Measurements from ENCODE around the gene TCEAL4. TPM values are rescaled to one million over a fixed set of nuclear protein-coding genes. Genes with fewer than 3 reads are reported as not detected.

TCEAL4 gene
- total RNA-seq (10 to 100 TPM; 10.0 to 11.2 TPM), polyA plus RNA-seq (10 to 100 TPM in 1 of 2 donors, 1 to 10 TPM in 1; 8.8 to 13.4 TPM)

GRCh38 chrX:103585411-103586313 lies at the start of gene TCEAL4:
Gene TCEAL4 (plus strand): TSS chrX:103585515. CDS start chrX:103586676, 1,161 bp downstream.
- CTCF ChIA-PET (ENCODE audit: partially characterized antibody) = interaction anchor here (0.6 kb wide), 1 partner anchor 44 kb away, joined by 3 read pairs; no protein-coding TSS in a partner anchor
- H3K9me3 Mint-ChIP-seq = peaks cover 0 to 9% (median 0%) of the 10 kb centered on the region in 8 donors
- peak within 1 kb of the TSS; percentile 18 to 87 (median 81) for H3K27ac Mint-ChIP-seq
- Histone ChIP-seq H3K27ac (ENCODE audit: low read depth, low read length) (peak within 1 kb of the TSS; percentile 26), H3K9me3 (ENCODE audit: control insufficient read depth in 1 of 2, low read length in 2 of 2) (no peaks in the 10 kb centered on the region), H3K36me3 (ENCODE audit: insufficient read depth, low read length) (no peaks in the 10 kb centered on the region), H3K4me1 (ENCODE audit: insufficient read depth, low read length) (peaks cover 4% of the 10 kb centered on the region), H3K27me3 (ENCODE audit: insufficient read depth, low read length) (no peaks in the 10 kb centered on the region), H3K4me3 (ENCODE audit: low read length in 2 of 2) (peak within 1 kb of the TSS in 1 of 2 donors; percentile 53)
- POLR2A ChIA-PET (ENCODE audit: partially characterized antibody) = no interaction called here
- peaks cover 0 to under 1% of the 10 kb centered on the region in 2 donors for H3K27me3 Mint-ChIP-seq
- no peaks in the 10 kb centered on the region for H3K36me3 Mint-ChIP-seq
- peaks cover 9 to 15% (median 9%) of the 10 kb centered on the region in 4 donors for H3K4me1 Mint-ChIP-seq
- DNase-seq = peak in 3 of 5 donors; percentile 4 to 20 (median 13)
- intact Hi-C loops (cut with micrococcal nuclease) = loop anchor here (1.0 kb wide), 1 partner anchor 101 kb away; the partner anchor contains the start of gene MORF4L2
- peak within 1 kb of the TSS; percentile 86 to 93 (median 91) for H3K4me3 Mint-ChIP-seq

- H3K9me3 ChIP-seq (ENCODE audit: control insufficient read depth in 1 of 2, low read length in 2 of 2) = no peaks in the 10 kb centered on the region
- peaks cover 0 to 5% of the 10 kb centered on the region in 2 donors for H3K27me3 Mint-ChIP-seq
- DNase-seq = no peak
- H3K27ac ChIP-seq (ENCODE audit: low read depth, low read length) = no peak overlapping the region
- ChIA-PET POLR2A (ENCODE audit: partially characterized antibody) (no interaction called here), CTCF (ENCODE audit: partially characterized antibody) (interaction anchor here (1.2 kb wide), 1 partner anchor 280 kb away, joined by 4 read pairs; no protein-coding TSS in a partner anchor)
- H3K4me1 Mint-ChIP-seq = peaks cover 4% of the 10 kb centered on the region in 4 donors
- no peak overlapping the region for H3K4me3 Mint-ChIP-seq
- intact Hi-C loops (cut with micrococcal nuclease) = no loop called here
- no peaks in the 10 kb centered on the region for H3K36me3 Mint-ChIP-seq
- H3K36me3 ChIP-seq (ENCODE audit: insufficient read depth, low read length) = no peaks in the 10 kb centered on the region
- H3K27ac Mint-ChIP-seq = no peak overlapping the region
- no peaks in the 10 kb centered on the region for H3K9me3 Mint-ChIP-seq
- peaks cover 4% of the 10 kb centered on the region for H3K4me1 ChIP-seq (ENCODE audit: insufficient read depth, low read length)
- H3K4me3 ChIP-seq (ENCODE audit: low read length in 2 of 2) = no peak overlapping the region
- no peaks in the 10 kb centered on the region for H3K27me3 ChIP-seq (ENCODE audit: insufficient read depth, low read length)
Measured at GRCh38 chrX:103536071-103536470, 49.2 kb upstream of the TCEAL4 start.

- Histone ChIP-seq H3K27ac (ENCODE audit: low read depth, low read length) (no peak overlapping the region), H3K9me3 (ENCODE audit: control insufficient read depth in 1 of 2, low read length in 2 of 2) (no peaks in the 10 kb centered on the region), H3K4me3 (ENCODE audit: low read length in 2 of 2) (no peak overlapping the region), H3K36me3 (ENCODE audit: insufficient read depth, low read length) (no peaks in the 10 kb centered on the region), H3K27me3 (ENCODE audit: insufficient read depth, low read length) (no peaks in the 10 kb centered on the region), H3K4me1 (ENCODE audit: insufficient read depth, low read length) (peaks cover 4% of the 10 kb centered on the region)
- no peak for DNase-seq
- Mint-ChIP-seq H3K27ac (no peak overlapping the region), H3K4me3 (no peak overlapping the region), H3K9me3 (no peaks in the 10 kb centered on the region), H3K27me3 (peaks cover 0 to 5% of the 10 kb centered on the region in 2 donors), H3K4me1 (peaks cover 4% of the 10 kb centered on the region in 4 donors), H3K36me3 (no peaks in the 10 kb centered on the region)
- intact Hi-C loops (cut with micrococcal nuclease) = no loop called here
- CTCF ChIA-PET (ENCODE audit: partially characterized antibody) = interaction anchor here (1.2 kb wide), 1 partner anchor 279 kb away, joined by 4 read pairs; no protein-coding TSS in a partner anchor
- POLR2A ChIA-PET (ENCODE audit: partially characterized antibody) = no interaction called here
Measured at GRCh38 chrX:103536732-103537131, 48.6 kb upstream of the TCEAL4 start.

GRCh38 chrX:103537871-103538387 lies 47.4 kb upstream of the TCEAL4 start:
- ChIA-PET POLR2A (ENCODE audit: partially characterized antibody) (no interaction called here), CTCF (ENCODE audit: partially characterized antibody) (no interaction called here)
- Mint-ChIP-seq H3K36me3 (no peaks in the 10 kb centered on the region), H3K4me3 (no peak overlapping the region), H3K4me1 (peaks cover 4% of the 10 kb centered on the region in 4 donors), H3K27me3 (peaks cover 0 to 9% of the 10 kb centered on the region in 2 donors), H3K27ac (no peak overlapping the region), H3K9me3 (no peaks in the 10 kb centered on the region)
- Histone ChIP-seq H3K4me3 (ENCODE audit: low read length in 2 of 2) (no peak overlapping the region), H3K27ac (ENCODE audit: low read depth, low read length) (no peak overlapping the region), H3K27me3 (ENCODE audit: insufficient read depth, low read length) (no peaks in the 10 kb centered on the region), H3K9me3 (ENCODE audit: control insufficient read depth in 1 of 2, low read length in 2 of 2) (no peaks in the 10 kb centered on the region), H3K36me3 (ENCODE audit: insufficient read depth, low read length) (no peaks in the 10 kb centered on the region), H3K4me1 (ENCODE audit: insufficient read depth, low read length) (peaks cover 4% of the 10 kb centered on the region)
- no peak for DNase-seq
- intact Hi-C loops (cut with micrococcal nuclease) = no loop called here

GRCh38 chrX:103538728-103539127 lies 46.6 kb upstream of the TCEAL4 start:
- no peaks in the 10 kb centered on the region for H3K36me3 Mint-ChIP-seq
- no peak overlapping the region for H3K27ac Mint-ChIP-seq
- H3K27me3 Mint-ChIP-seq = peaks cover 0 to 5% of the 10 kb centered on the region in 2 donors
- no peak for DNase-seq
- H3K9me3 Mint-ChIP-seq = no peaks in the 10 kb centered on the region
- CTCF ChIA-PET (ENCODE audit: partially characterized antibody) = no interaction called here
- Histone ChIP-seq H3K9me3 (ENCODE audit: control insufficient read depth in 1 of 2, low read length in 2 of 2) (no peaks in the 10 kb centered on the region), H3K27ac (ENCODE audit: low read depth, low read length) (no peak overlapping the region), H3K36me3 (ENCODE audit: insufficient read depth, low read length) (no peaks in the 10 kb centered on the region), H3K27me3 (ENCODE audit: insufficient read depth, low read length) (no peaks in the 10 kb centered on the region), H3K4me3 (ENCODE audit: low read length in 2 of 2) (no peak overlapping the region), H3K4me1 (ENCODE audit: insufficient read depth, low read length) (peaks cover 1% of the 10 kb centered on the region)
- intact Hi-C loops (cut with micrococcal nuclease) = no loop called here
- POLR2A ChIA-PET (ENCODE audit: partially characterized antibody) = no interaction called here
- H3K4me1 Mint-ChIP-seq = peaks cover under 1% of the 10 kb centered on the region in 4 donors
- no peak overlapping the region for H3K4me3 Mint-ChIP-seq

- intact Hi-C loops (cut with micrococcal nuclease) = no loop called here
- H3K27ac Mint-ChIP-seq = no peak overlapping the region
Measured at GRCh38 chrX:103539695-103540094, 45.6 kb upstream of the TCEAL4 start.

GRCh38 chrX:103540145-103540544 lies 45.2 kb upstream of the TCEAL4 start:
- ChIA-PET POLR2A (ENCODE audit: partially characterized antibody) (no interaction called here), CTCF (ENCODE audit: partially characterized antibody) (interaction anchor here (1.1 kb wide), 1 partner anchor 279 kb away, joined by 3 read pairs; no protein-coding TSS in a partner anchor)
- no peak for DNase-seq
- H3K27me3 ChIP-seq (ENCODE audit: insufficient read depth, low read length) = no peaks in the 10 kb centered on the region
- intact Hi-C loops (cut with micrococcal nuclease) = no loop called here
- no peaks in the 10 kb centered on the region for H3K9me3 ChIP-seq (ENCODE audit: control insufficient read depth in 1 of 2, low read length in 2 of 2)
- no peaks in the 10 kb centered on the region for H3K4me1 ChIP-seq (ENCODE audit: insufficient read depth, low read length)
- H3K4me1 Mint-ChIP-seq = no peaks in the 10 kb centered on the region
- H3K27me3 Mint-ChIP-seq = peaks cover 0 to 4% of the 10 kb centered on the region in 2 donors
- no peak overlapping the region for H3K27ac Mint-ChIP-seq
- no peak overlapping the region for H3K27ac ChIP-seq (ENCODE audit: low read depth, low read length)
- H3K9me3 Mint-ChIP-seq = no peaks in the 10 kb centered on the region
- no peaks in the 10 kb centered on the region for H3K36me3 ChIP-seq (ENCODE audit: insufficient read depth, low read length)
- no peak overlapping the region for H3K4me3 Mint-ChIP-seq
- H3K36me3 Mint-ChIP-seq = no peaks in the 10 kb centered on the region
- no peak overlapping the region for H3K4me3 ChIP-seq (ENCODE audit: low read length in 2 of 2)

More at GRCh38 chrX:103539695-103540094, 45.6 kb upstream of the TCEAL4 start:
- Mint-ChIP-seq H3K4me1 (no peaks in the 10 kb centered on the region), H3K36me3 (no peaks in the 10 kb centered on the region), H3K27me3 (peaks cover 0 to 4% of the 10 kb centered on the region in 2 donors), H3K4me3 (no peak overlapping the region), H3K9me3 (no peaks in the 10 kb centered on the region)
- no peaks in the 10 kb centered on the region for H3K27me3 ChIP-seq (ENCODE audit: insufficient read depth, low read length)
- H3K9me3 ChIP-seq (ENCODE audit: control insufficient read depth in 1 of 2, low read length in 2 of 2) = no peaks in the 10 kb centered on the region
- H3K27ac ChIP-seq (ENCODE audit: low read depth, low read length) = no peak overlapping the region
- POLR2A ChIA-PET (ENCODE audit: partially characterized antibody) = no interaction called here
- no peaks in the 10 kb centered on the region for H3K4me1 ChIP-seq (ENCODE audit: insufficient read depth, low read length)
- DNase-seq = no peak
- CTCF ChIA-PET (ENCODE audit: partially characterized antibody) = interaction anchor here (1.1 kb wide), 1 partner anchor 279 kb away, joined by 3 read pairs; no protein-coding TSS in a partner anchor
- H3K36me3 ChIP-seq (ENCODE audit: insufficient read depth, low read length) = no peaks in the 10 kb centered on the region
- no peak overlapping the region for H3K4me3 ChIP-seq (ENCODE audit: low read length in 2 of 2)
